ENCODE results near the gene TTC23L. TPM values are rescaled to one million over a fixed set of nuclear protein-coding genes. Genes with fewer than 3 reads are reported as not detected.

The TTC23L gene
- total RNA-seq, result not detected in 2 replicates

DNA sequence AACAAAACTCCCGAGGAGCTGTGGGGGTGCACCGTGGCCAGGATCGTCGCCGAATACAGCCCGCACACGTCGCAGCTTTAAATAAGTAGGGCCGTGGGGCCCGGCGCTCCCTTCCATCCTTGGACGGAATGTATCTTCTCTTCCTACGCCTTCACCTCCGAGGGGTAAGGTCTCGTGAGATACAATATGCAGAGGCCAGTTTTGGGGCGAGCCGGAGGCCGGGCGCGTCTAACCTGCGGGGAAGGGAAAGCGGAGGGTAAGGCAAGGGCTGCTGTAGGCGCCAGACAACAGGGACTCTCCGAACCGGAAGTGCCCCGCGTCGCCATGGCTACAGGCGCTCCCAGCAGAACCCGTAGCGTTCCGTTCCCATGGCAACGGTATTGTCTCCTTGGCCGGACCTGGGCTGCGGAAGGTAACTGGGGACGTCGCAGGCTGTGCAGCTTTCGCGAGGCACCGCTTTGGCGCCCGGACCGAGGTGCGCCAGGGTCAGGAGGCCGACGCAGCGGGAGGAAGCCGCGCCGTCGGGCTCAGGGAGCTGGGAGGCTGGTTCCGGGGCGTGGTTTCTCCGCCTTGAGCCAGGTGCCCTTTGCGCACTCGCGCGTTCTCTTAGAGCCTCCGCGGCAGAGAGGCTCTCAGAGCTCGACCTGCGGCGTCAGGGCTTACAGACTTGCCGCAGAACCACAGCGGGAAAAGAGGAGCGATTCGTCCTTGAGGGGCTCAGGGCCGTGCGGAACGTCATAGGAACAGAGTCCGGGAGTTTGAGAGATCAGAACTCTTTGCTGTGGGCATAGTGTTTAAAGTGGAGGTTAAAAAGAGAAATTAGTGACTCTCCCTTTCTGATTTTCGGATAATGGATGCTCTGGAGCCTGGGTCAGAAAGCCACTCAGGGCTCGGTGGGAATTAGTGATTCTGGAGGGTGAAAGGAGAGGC lies at the start of gene TTC23L:
Gene TTC23L (plus strand): TSS at position 380 of the 930 bp plus-strand sequence. CDS start 1,508 bp downstream, outside the sequence.

DNA sequence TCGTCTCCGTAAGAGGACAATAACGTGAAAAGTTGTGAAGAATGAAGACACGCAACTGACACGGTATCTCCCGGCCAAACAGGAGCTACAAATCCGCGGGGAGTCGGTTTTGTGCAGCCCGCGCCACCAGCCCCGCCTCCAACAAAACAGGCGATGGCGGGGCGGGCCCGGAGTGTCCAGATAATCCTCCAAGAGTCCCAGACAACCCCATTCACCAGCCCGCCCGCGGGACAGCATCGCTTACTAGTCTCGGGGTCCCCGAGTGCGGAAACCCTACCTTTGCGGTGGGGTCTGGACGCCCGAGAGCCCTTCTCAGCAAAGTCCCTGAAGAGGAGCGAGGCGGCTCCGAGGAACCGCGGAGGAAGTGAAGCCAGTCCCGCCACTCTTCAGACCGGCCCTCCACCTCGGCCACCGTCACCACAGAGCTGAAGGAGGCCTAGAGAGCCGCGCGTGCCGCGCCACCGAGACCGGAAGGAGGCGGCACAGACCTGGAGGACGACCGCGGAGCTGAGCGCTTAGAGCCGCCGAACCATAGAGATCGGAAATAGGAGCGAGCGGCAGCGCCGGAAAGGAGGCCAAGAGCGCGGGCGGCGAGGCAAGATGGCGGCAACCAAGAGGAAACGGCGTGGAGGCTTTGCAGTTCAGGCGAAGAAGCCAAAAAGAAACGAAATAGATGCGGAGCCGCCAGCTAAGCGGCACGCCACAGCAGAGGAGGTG lies 76.3 kb downstream of the TTC23L start, which contains the start of the genes BRIX1 and RAD1:
Gene BRIX1 (plus strand): TSS at position 573 of the 717 bp plus-strand sequence. CDS start 28 bp downstream, at position 601.
Gene RAD1 (minus strand): TSS at position 366 of the 717 bp plus-strand sequence. CDS start 612 bp downstream, outside the sequence.

DNA sequence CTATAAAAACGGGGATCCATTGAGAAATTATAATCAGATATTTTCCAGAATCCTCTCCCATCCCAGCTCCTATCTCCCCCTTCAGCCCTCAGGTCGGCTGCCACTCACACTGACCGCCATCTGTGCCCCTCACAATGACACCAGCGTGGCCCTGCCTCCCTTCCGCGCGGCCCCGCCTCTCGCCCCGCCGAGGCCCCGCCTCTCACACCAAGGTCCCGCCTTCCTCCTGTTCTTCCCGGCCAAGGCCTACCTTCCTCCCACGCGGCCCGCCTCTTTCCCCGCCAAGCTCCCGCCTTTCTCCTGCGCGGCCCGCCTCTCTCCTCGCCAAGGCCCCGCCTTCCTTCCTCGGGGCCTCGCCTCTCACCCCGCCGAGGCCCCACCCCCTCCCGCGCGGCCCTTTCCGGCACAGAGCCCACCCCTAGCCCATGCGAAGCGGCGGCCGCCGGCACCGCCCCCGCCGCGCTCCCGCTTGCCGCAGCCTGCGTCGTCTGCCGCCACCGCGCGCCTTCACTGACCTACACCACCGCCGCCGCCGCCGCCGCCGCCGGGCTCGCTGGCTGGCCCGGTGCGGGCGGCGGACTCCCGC lies 90.3 kb downstream of the TTC23L start, which contains the start of gene DNAJC21:
Gene DNAJC21 (plus strand): TSS at position 426 of the 586 bp plus-strand sequence. CDS start 261 bp downstream, outside the sequence.

Other genes with a start within 250 kb of the TTC23L start
- 122 and 133 TPM in 2 replicates for gene RAI14, start 182.8 kb upstream of the TTC23L start, total RNA-seq
- gene RAD1, start 76.3 kb downstream of the TTC23L start, total RNA-seq, result 15.8 and 16.6 TPM in 2 replicates
- 28.0 and 36.6 TPM in 2 replicates for gene BRIX1, start 76.5 kb downstream of the TTC23L start, total RNA-seq
- 20.7 and 26.0 TPM in 2 replicates for gene DNAJC21, start 90.4 kb downstream of the TTC23L start, total RNA-seq
- gene AGXT2, start 208.8 kb downstream of the TTC23L start, total RNA-seq, result not detected in 2 replicates